H1 (cell line): ENCODE data around the gene MMP21. TPM values are rescaled to one million over a fixed set of nuclear protein-coding genes. Genes with fewer than 3 reads are reported as not detected.

Experiments used
- CTCF ChIA-PET: fragments of 300-600 bp; sonication (Branson Sonifier 250); formaldehyde crosslinking; loops from one replicate; lab custom pipeline; 2021; ENCODE audit not compliant: partially characterized antibody; lab: Charles Lee
- POLR2A ChIA-PET: fragments of 300-600 bp; sonication (Branson Sonifier 250); formaldehyde crosslinking; loops from one replicate; lab custom pipeline; 2021; ENCODE audit warnings: inconsistent platforms; ENCODE audit not compliant: partially characterized antibody; lab: Charles Lee
- DNase-seq, 2 experiments: peaks; one replicate each; pipeline versions ENCODE4 v3.0.0 to v3.0.0-alpha.2; 2010 to 2022; ENCODE audit warnings: low spot score in 2 of 2, low read depth in 1 of 2, mixed read lengths in 1 of 2
- FAIRE-seq: peaks from 2 replicates; lab custom pipeline; 2011; peaks lifted over from hg19 to GRCh38; lab: Jason Lieb, UNC
- H2AFZ ChIP-seq: 2 replicates; pipeline ENCODE4 v1.8.1; 2012; ENCODE audit warnings: low read length, inconsistent platforms
- H2AK5ac ChIP-seq: 2 replicates; pipeline ENCODE4 v1.6.1; 2013; ENCODE audit warnings: low read depth, low read length
- H2BK120ac ChIP-seq: replicated peaks from 2 replicates; pipeline ENCODE3; 2013; ENCODE audit warnings: low read depth, low read length, inconsistent platforms
- H2BK12ac ChIP-seq: 2 replicates; pipeline ENCODE4 v1.6.1; 2013; ENCODE audit warnings: low read depth, low read length
- H2BK15ac ChIP-seq: 2 replicates; pipeline ENCODE4 v1.6.1; 2013; ENCODE audit warnings: low read length
- H2BK20ac ChIP-seq: 2 replicates; pipeline ENCODE4 v1.6.1; 2013; ENCODE audit warnings: low read length
- H2BK5ac ChIP-seq: 2 replicates; pipeline ENCODE4 v1.6.1; 2013; ENCODE audit warnings: low read depth, low read length
- H3K14ac ChIP-seq: 2 replicates; pipeline ENCODE4 v1.6.1; 2013; ENCODE audit warnings: inconsistent platforms; ENCODE audit not compliant: insufficient read length
- H3K18ac ChIP-seq: 2 replicates; pipeline ENCODE4 v1.6.1; 2013; ENCODE audit warnings: low read length; ENCODE audit errors: extremely low read depth
- H3K23ac ChIP-seq: 2 replicates; pipeline ENCODE4 v1.6.1; 2013; ENCODE audit warnings: inconsistent platforms; ENCODE audit not compliant: insufficient read length
- H3K23me2 ChIP-seq: 2 replicates; pipeline ENCODE4 v1.6.1; 2013; ENCODE audit warnings: low read depth, low read length
- H3K27ac ChIP-seq: 2 replicates; pipeline ENCODE4 v1.6.1; 2011; ENCODE audit warnings: low read depth, low read length, inconsistent platforms
- H3K27me3 ChIP-seq, 4 experiments: replicated peaks in 1 of 4; 1 replicate in 1 of 4; 2 replicates in 3 of 4; pipeline versions ENCODE4 v1.6.1 to v1.8.1; 2011 to 2013; ENCODE audit warnings: low read length in 3 of 4, mild to moderate bottlenecking in 3 of 4, inconsistent platforms in 2 of 4, mixed read lengths in 2 of 4, moderate library complexity in 1 of 4; ENCODE audit not compliant: control insufficient read depth in 3 of 4, insufficient read depth in 3 of 4; ENCODE audit errors: extremely low read depth in 1 of 4
- H3K36me3 ChIP-seq, 4 experiments: 2 replicates each; pipeline versions ENCODE4 v1.6.1 to v1.8.1; 2011 to 2013; ENCODE audit warnings: mild to moderate bottlenecking in 4 of 4, low read length in 3 of 4, moderate library complexity in 2 of 4, control low read depth in 1 of 4, inconsistent platforms in 1 of 4; ENCODE audit not compliant: insufficient read depth in 4 of 4, control insufficient read depth in 2 of 4
- H3K4ac ChIP-seq: replicated peaks from 2 replicates; pipeline ENCODE3; 2013; ENCODE audit warnings: low read length, low read depth, mixed read lengths, inconsistent platforms; ENCODE audit not compliant: insufficient read length
- H3K4me1 ChIP-seq, 4 experiments: replicated peaks in 1 of 4; 1 replicate in 1 of 4; 2 replicates in 3 of 4; pipeline versions ENCODE4 v1.6.1 to v1.8.1; 2011 to 2013; ENCODE audit warnings: low read length in 3 of 4, inconsistent platforms in 2 of 4, mixed read lengths in 1 of 4; ENCODE audit not compliant: insufficient read depth in 4 of 4, control insufficient read depth in 3 of 4
- H3K4me2 ChIP-seq, 2 experiments: 2 replicates each; pipeline versions ENCODE4 v1.6.1 to v1.8.1; 2011 to 2013; ENCODE audit warnings: low read depth in 2 of 2, low read length in 2 of 2, control low read depth in 1 of 2, inconsistent platforms in 1 of 2, mild to moderate bottlenecking in 1 of 2; ENCODE audit not compliant: insufficient read depth in 1 of 2
- H3K4me3 ChIP-seq, 4 experiments: fragments of 200-600, 300-600 bp in 1 of 4; sonication (generic), shearing (Covaris generic), sonication (Bioruptor Twin) in 1 of 4; 2 replicates each; pipeline versions ENCODE4 v1.5.1 to v1.8.1; 2011 to 2016; ENCODE audit warnings: low read length in 4 of 4, low read depth in 3 of 4, control low read depth in 2 of 4, inconsistent platforms in 2 of 4, mild to moderate bottlenecking in 2 of 4, mixed read lengths in 1 of 4, moderate library complexity in 1 of 4; ENCODE audit not compliant: insufficient read depth in 2 of 4; ENCODE audit errors: extremely low read depth in 1 of 4
- H3K56ac ChIP-seq: replicated peaks from 2 replicates; pipeline ENCODE3; 2013; ENCODE audit warnings: low read depth, mild to moderate bottlenecking, mixed read lengths, low read length, inconsistent platforms; ENCODE audit not compliant: insufficient read length
- H3K79me1 ChIP-seq: 2 replicates; pipeline ENCODE4 v1.6.1; 2013; ENCODE audit warnings: low read depth, low read length, control low read depth
- H3K79me2 ChIP-seq, 2 experiments: 2 replicates each; pipeline versions ENCODE4 v1.6.1 to v1.8.1; 2012 to 2013; ENCODE audit warnings: low read length in 2 of 2, mild to moderate bottlenecking in 2 of 2, inconsistent platforms in 1 of 2; ENCODE audit not compliant: insufficient read depth in 2 of 2, control insufficient read depth in 1 of 2
- H3K9ac ChIP-seq, 4 experiments: replicated peaks in 1 of 4; 1 replicate in 1 of 4; 2 replicates in 3 of 4; pipeline versions ENCODE4 v1.6.1 to v1.8.1; 2011 to 2013; ENCODE audit warnings: low read depth in 3 of 4, low read length in 3 of 4, control low read depth in 2 of 4, mild to moderate bottlenecking in 2 of 4, moderate library complexity in 2 of 4, inconsistent platforms in 1 of 4; ENCODE audit errors: extremely low read depth in 1 of 4
- H3K9me3 ChIP-seq, 2 experiments: 2 replicates each; pipeline versions ENCODE4 v1.6.1 to v1.8.1; 2012 to 2013; ENCODE audit warnings: mild to moderate bottlenecking in 2 of 2, moderate library complexity in 2 of 2, control low read depth in 1 of 2, inconsistent platforms in 1 of 2, low read depth in 1 of 2, low read length in 1 of 2, mixed read lengths in 1 of 2; ENCODE audit not compliant: insufficient read depth in 2 of 2
- H4K20me1 ChIP-seq, 2 experiments: replicated peaks in 1 of 2; 2 replicates each; pipeline versions ENCODE3 to v1.8.1; 2011 to 2013; ENCODE audit warnings: inconsistent platforms in 2 of 2, low read length in 2 of 2, mild to moderate bottlenecking in 1 of 2; ENCODE audit not compliant: insufficient read depth in 2 of 2, control insufficient read depth in 1 of 2
- H4K5ac ChIP-seq: 2 replicates; pipeline ENCODE4 v1.6.1; 2013; ENCODE audit warnings: low read length, low read depth, mixed read lengths, inconsistent platforms; ENCODE audit not compliant: insufficient read length
- H4K8ac ChIP-seq: 2 replicates; pipeline ENCODE4 v1.8.0; 2013; ENCODE audit warnings: mild to moderate bottlenecking, moderate library complexity, low read length, inconsistent platforms; ENCODE audit not compliant: insufficient read depth; ENCODE audit errors: extremely low read depth
- H4K91ac ChIP-seq: replicated peaks from 2 replicates; pipeline ENCODE3; 2013; ENCODE audit warnings: low read length, mixed read lengths, inconsistent platforms; ENCODE audit not compliant: insufficient read length
- EGR1 ChIP-seq: IDR thresholded peaks from 2 replicates; pipeline ENCODE4 v1.6.1; 2011; ENCODE audit warnings: low read depth, low read length, borderline replicate concordance
- HDAC2 ChIP-seq, 2 experiments: fragments of 300-600 bp in 1 of 2; sonication (generic) in 1 of 2; IDR thresholded peaks; 2 replicates each; pipeline ENCODE4 v1.6.1; 2011 to 2012; ENCODE audit warnings: low read depth in 2 of 2, low read length in 2 of 2, mild to moderate bottlenecking in 2 of 2, moderate library complexity in 2 of 2, borderline replicate concordance in 1 of 2, inconsistent platforms in 1 of 2
- WGBS, 2 experiments: shearing (Covaris generic) in 1 of 2; methylation state at CpG; one replicate each; pipeline versions ENCODE4 v1.1.6 to v1.1.7; 2013 to 2015; ENCODE audit warnings: low lambda C conversion rate in 2 of 2, mixed read lengths in 2 of 2, inconsistent platforms in 1 of 2, low coverage in 1 of 2, missing lambda C conversion rate in 1 of 2; ENCODE audit not compliant: insufficient replicate concordance in 2 of 2, insufficient coverage in 1 of 2, insufficient read length in 1 of 2; ENCODE audit errors: extremely low coverage in 1 of 2, missing lambda C conversion rate in 1 of 2; 5-methylcytosine and 5-hydroxymethylcytosine counted together
- polyA plus RNA-seq, 7 experiments: library from polyadenylated mRNA; depleted of rRNA in 3 of 7; stranded (reverse) in 5 of 7; unstranded in 2 of 7; fragments of >200 nt in 5 of 7; fragments of 200-250 nt in 2 of 7; gene quantifications; 1 replicate in 5 of 7; 2 replicates in 1 of 7; 4 replicates in 1 of 7; pipeline versions ENCODE4 v1.2.1 to v1.2.3, GENCODE V29; 2011 to 2013; ENCODE audit warnings: missing spikeins in 2 of 7, mixed read lengths in 2 of 7
- total RNA-seq: library from RNA; stranded (reverse); fragmentation: NEBNext Ultra II Directional; extraction: Animal tissue kit (Norgen Biotek cat#: 25700); gene quantifications from 2 replicates; pipeline ENCODE4 v1.2.1, GENCODE V29; 2021

Gene MMP21
- total and polyA plus RNA-seq, 2 of the 8 experiments (the other 6 are each of a cell fraction or from before 2014, with no cell fraction given) = not detected

- FAIRE-seq = no peak
- Histone ChIP-seq H3K4me1 (no peaks in the 10 kb centered on the region), H3K4ac (no peak overlapping the region), H3K9ac (no peak overlapping the region), H3K79me2 (no peaks in the 10 kb centered on the region), H2BK120ac (no peak overlapping the region), H4K5ac (no peak overlapping the region), H3K14ac (no peak overlapping the region), H2AK5ac (no peak overlapping the region), H3K23me2 (0 out of 2 replicates have a peak, but pooled peaks cover 3% of the 10 kb centered on the region), H2BK15ac (no peak overlapping the region), H2BK20ac (no peak overlapping the region), H4K91ac (no peak overlapping the region), H4K8ac (no peak overlapping the region), H3K27me3 (no peaks in the 10 kb centered on the region), H3K18ac (no peak overlapping the region), H3K4me3 (no peak overlapping the region), H3K4me2 (no peak overlapping the region), H3K79me1 (no peaks in the 10 kb centered on the region), H2BK12ac (no peak overlapping the region), H2BK5ac (no peak overlapping the region), H3K9me3 (no peaks in the 10 kb centered on the region), H2AFZ (no peak overlapping the region), H3K36me3 (peaks cover 22 to 93% (median 73%) of the 10 kb centered on the region in 4 experiments), H3K56ac (no peak overlapping the region), H4K20me1 (peaks cover 0 to 2% of the 10 kb centered on the region in 2 experiments), H3K23ac (no peak overlapping the region), H3K27ac (no peak overlapping the region)
- DNase-seq = no peak
- POLR2A ChIA-PET = interaction anchor here (0.9 kb wide), 1 partner anchor 23 kb away, joined by 3 read pairs; the partner anchor contains the start of gene EDRF1
- TF ChIP-seq HDAC2 (IDR thresholded peaks at IDR 0.05; ENCODE audit: borderline replicate concordance in 1 of 2, low read depth in 2 of 2, low read length in 2 of 2) = no peak
- no peak for TF ChIP-seq EGR1
- WGBS, 2 experiments = 89% methylated on average over 2 of the region's 2 CpGs; no CpG with 5 or more reads in 1 of the 2 experiments
- CTCF ChIA-PET = no interaction called here
Observed at GRCh38 chr10:125742465-125742864, 33.2 kb downstream of the MMP21 start.
